Loucy (cell line): ENCODE data around the gene LILRA1.

Source experiments
- CTCF ChIP-seq: fragments of 200-600 bp; sonication (generic); conservative IDR thresholded peaks from 2 replicates; pipeline ENCODE4 v1.5.1; 2014; ENCODE audit warnings: mild to moderate bottlenecking, antibody characterized with exemption, low read length
- EZH2phosphoT487 ChIP-seq: fragments of 200-600 bp; IDR thresholded peaks from 2 replicates; pipeline ENCODE4 v1.6.1; 2018; ENCODE audit warnings: antibody characterized with exemption, mild to moderate bottlenecking, moderate library complexity, borderline replicate concordance

- TF ChIP-seq CTCF (no peak), EZH2phosphoT487 (no peak)
These were observed 40.0 kb downstream of the LILRA1 start for GRCh38 chr19:54633401-54633800.
